Measurements from ENCODE around the gene ZNF544.

Gene ZNF544

DNA sequence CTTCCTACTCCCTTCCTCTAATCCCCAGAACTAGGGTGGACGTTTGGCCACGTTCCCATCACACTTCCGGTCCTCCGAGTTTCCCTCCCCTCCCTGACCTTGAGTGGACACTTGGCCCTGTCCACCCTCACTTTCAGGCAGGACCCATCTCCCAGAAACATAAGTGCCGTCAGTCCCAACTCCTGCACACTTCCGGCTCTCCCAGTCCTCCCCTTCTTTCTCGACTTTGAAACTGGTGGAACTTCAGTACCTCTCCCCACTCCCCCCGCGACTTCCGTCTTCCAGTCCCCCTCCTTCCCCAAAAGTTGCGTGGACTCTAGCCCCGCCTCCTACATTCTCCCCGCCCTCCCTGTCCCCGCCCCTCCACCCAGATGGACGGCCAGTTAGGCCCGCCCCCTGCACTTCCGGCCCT is 46.1 kb upstream of the ZNF544 start (continued):
- TF ChIP-seq, protein P1, sequence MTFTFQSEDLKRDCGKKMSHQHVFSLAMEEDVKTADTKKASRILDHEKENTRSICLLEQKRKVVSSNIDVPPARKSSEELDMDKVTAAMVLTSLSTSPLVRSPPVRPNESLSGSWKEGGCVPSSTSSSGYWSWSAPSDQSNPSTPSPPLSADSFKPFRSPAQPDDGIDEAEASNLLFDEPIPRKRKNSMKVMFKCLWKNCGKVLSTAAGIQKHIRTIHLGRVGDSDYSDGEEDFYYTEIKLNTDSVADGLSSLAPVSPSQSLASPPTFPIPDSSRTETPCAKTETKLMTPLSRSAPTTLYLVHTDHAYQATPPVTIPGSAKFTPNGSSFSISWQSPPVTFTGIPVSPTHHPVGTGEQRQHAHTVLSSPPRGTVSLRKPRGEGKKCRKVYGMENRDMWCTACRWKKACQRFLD (tag by site-specific recombination; IDR thresholded peaks at IDR 0.05): no peak
- no peak for TF ChIP-seq ZNF404 (tag by site-specific recombination; IDR thresholded peaks at IDR 0.05)
- TF ChIP-seq ZEB2 (tag by site-specific recombination; IDR thresholded peaks at IDR 0.05): no peak
- TF ChIP-seq ZNF530 (tag by site-specific recombination; IDR thresholded peaks at IDR 0.05; ENCODE audit: low read depth): no peak
- no peak for TF ChIP-seq SP7 (tag by site-specific recombination; IDR thresholded peaks at IDR 0.05)
- TF ChIP-seq SP3 (tag by site-specific recombination; IDR thresholded peaks at IDR 0.05): no peak
- no peak for TF ChIP-seq WT1 (tag by site-specific recombination; IDR thresholded peaks at IDR 0.05)
- TF ChIP-seq ZFHX2 (tag by site-specific recombination; conservative IDR thresholded peaks at IDR 0.05): no peak
- no peak for TF ChIP-seq ZNF658 (tag by site-specific recombination; IDR thresholded peaks at IDR 0.05)
- TF ChIP-seq, protein P2, sequence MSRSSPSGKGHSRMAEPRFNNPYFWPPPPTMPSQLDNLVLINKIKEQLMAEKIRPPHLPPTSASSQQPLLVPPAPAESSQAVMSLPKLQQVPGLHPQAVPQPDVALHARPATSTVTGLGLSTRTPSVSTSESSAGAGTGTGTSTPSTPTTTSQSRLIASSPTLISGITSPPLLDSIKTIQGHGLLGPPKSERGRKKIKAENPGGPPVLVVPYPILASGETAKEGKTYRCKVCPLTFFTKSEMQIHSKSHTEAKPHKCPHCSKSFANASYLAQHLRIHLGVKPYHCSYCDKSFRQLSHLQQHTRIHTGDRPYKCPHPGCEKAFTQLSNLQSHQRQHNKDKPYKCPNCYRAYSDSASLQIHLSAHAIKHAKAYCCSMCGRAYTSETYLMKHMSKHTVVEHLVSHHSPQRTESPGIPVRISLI (tag by site-specific recombination; IDR thresholded peaks at IDR 0.05): no peak
- no peak for TF ChIP-seq ZNF433 (tag by site-specific recombination; IDR thresholded peaks at IDR 0.05; ENCODE audit: low read depth)
- TF ChIP-seq KLF9 (tag by site-specific recombination; IDR thresholded peaks at IDR 0.05; ENCODE audit: low read depth): no peak
- TF ChIP-seq KLF16 (tag by site-specific recombination; IDR thresholded peaks at IDR 0.05): no peak
- TF ChIP-seq ZNF677 (tag by site-specific recombination; IDR thresholded peaks at IDR 0.05): no peak
- no peak for TF ChIP-seq ZNF138 (tag by site-specific recombination; IDR thresholded peaks at IDR 0.05; ENCODE audit: borderline replicate concordance)
- TF ChIP-seq, protein P3, sequence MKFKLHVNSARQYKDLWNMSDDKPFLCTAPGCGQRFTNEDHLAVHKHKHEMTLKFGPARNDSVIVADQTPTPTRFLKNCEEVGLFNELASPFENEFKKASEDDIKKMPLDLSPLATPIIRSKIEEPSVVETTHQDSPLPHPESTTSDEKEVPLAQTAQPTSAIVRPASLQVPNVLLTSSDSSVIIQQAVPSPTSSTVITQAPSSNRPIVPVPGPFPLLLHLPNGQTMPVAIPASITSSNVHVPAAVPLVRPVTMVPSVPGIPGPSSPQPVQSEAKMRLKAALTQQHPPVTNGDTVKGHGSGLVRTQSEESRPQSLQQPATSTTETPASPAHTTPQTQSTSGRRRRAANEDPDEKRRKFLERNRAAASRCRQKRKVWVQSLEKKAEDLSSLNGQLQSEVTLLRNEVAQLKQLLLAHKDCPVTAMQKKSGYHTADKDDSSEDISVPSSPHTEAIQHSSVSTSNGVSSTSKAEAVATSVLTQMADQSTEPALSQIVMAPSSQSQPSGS (tag by site-specific recombination; IDR thresholded peaks at IDR 0.05; ENCODE audit: low read depth): no peak
- TF ChIP-seq FEZF1 (tag by site-specific recombination; IDR thresholded peaks at IDR 0.05): no peak
- no peak for TF ChIP-seq ZNF473 (tag by site-specific recombination; IDR thresholded peaks at IDR 0.05)
- TF ChIP-seq ZFP3 (tag by site-specific recombination; IDR thresholded peaks at IDR 0.05; ENCODE audit: low read depth): no peak
- TF ChIP-seq, protein P4, sequence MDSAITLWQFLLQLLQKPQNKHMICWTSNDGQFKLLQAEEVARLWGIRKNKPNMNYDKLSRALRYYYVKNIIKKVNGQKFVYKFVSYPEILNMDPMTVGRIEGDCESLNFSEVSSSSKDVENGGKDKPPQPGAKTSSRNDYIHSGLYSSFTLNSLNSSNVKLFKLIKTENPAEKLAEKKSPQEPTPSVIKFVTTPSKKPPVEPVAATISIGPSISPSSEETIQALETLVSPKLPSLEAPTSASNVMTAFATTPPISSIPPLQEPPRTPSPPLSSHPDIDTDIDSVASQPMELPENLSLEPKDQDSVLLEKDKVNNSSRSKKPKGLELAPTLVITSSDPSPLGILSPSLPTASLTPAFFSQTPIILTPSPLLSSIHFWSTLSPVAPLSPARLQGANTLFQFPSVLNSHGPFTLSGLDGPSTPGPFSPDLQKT (IDR thresholded peaks at IDR 0.05; ENCODE audit: borderline replicate concordance, low read depth, low read length): no peak
- no peak for TF ChIP-seq ZNF2 (tag by site-specific recombination; IDR thresholded peaks at IDR 0.05)
- no peak for TF ChIP-seq ZBTB1 (tag by site-specific recombination; IDR thresholded peaks at IDR 0.05)
- TF ChIP-seq ZNF501 (tag by site-specific recombination; IDR thresholded peaks at IDR 0.05): no peak
- TF ChIP-seq ZNF292 (tag by site-specific recombination; IDR thresholded peaks at IDR 0.05; ENCODE audit: borderline replicate concordance, low read depth): no peak
- TF ChIP-seq, protein P5, sequence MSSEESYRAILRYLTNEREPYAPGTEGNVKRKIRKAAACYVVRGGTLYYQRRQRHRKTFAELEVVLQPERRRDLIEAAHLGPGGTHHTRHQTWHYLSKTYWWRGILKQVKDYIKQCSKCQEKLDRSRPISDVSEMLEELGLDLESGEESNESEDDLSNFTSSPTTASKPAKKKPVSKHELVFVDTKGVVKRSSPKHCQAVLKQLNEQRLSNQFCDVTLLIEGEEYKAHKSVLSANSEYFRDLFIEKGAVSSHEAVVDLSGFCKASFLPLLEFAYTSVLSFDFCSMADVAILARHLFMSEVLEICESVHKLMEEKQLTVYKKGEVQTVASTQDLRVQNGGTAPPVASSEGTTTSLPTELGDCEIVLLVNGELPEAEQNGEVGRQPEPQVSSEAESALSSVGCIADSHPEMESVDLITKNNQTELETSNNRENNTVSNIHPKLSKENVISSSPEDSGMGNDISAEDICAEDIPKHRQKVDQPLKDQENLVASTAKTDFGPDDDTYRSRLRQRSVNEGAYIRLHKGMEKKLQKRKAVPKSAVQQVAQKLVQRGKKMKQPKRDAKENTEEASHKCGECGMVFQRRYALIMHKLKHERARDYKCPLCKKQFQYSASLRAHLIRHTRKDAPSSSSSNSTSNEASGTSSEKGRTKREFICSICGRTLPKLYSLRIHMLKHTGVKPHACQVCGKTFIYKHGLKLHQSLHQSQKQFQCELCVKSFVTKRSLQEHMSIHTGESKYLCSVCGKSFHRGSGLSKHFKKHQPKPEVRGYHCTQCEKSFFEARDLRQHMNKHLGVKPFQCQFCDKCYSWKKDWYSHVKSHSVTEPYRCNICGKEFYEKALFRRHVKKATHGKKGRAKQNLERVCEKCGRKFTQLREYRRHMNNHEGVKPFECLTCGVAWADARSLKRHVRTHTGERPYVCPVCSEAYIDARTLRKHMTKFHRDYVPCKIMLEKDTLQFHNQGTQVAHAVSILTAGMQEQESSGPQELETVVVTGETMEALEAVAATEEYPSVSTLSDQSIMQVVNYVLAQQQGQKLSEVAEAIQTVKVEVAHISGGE (tag by site-specific recombination; conservative IDR thresholded peaks at IDR 0.05; ENCODE audit: low read depth): peak; percentile 70
- TF ChIP-seq SCRT2 (tag by site-specific recombination; IDR thresholded peaks at IDR 0.05): no peak
- no peak for TF ChIP-seq ZNF184 (tag by site-specific recombination; IDR thresholded peaks at IDR 0.05)
- no peak for TF ChIP-seq ZNF157 (tag by site-specific recombination; IDR thresholded peaks at IDR 0.05)
- TF ChIP-seq, protein P6, sequence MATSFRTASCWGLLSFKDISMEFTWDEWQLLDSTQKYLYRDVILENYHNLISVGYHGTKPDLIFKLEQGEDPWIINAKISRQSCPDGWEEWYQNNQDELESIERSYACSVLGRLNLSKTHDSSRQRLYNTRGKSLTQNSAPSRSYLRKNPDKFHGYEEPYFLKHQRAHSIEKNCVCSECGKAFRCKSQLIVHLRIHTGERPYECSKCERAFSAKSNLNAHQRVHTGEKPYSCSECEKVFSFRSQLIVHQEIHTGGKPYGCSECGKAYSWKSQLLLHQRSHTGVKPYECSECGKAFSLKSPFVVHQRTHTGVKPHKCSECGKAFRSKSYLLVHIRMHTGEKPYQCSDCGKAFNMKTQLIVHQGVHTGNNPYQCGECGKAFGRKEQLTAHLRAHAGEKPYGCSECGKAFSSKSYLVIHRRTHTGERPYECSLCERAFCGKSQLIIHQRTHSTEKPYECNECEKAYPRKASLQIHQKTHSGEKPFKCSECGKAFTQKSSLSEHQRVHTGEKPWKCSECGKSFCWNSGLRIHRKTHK (tag by site-specific recombination; IDR thresholded peaks at IDR 0.05): no peak
- TF ChIP-seq TCF7L2 (IDR thresholded peaks at IDR 0.05; ENCODE audit: borderline replicate concordance, low read depth, low read length): no peak
- no peak for TF ChIP-seq ZNF670 (tag by site-specific recombination; IDR thresholded peaks at IDR 0.05; ENCODE audit: low read depth)

All from HEK293 (cell line).